Measurements from ENCODE around the gene EPN1. TPM values are rescaled to one million over a fixed set of nuclear protein-coding genes. Genes with fewer than 3 reads are reported as not detected.

Gene EPN1
- total and polyA plus RNA-seq, 7 donors, result 22.8 to 162 (median 54.3) TPM

GRCh38 chr19:55677572-55678028 is 2.6 kb downstream of the EPN1 start:
- Histone ChIP-seq H3K27ac (peak overlapping the region in 3 of 4 donors; percentile 3 to 18 (median 4)), H3K4me3 (no peak overlapping the region), H3K36me3 (peaks cover 4 to 51% (median 37%) of the 10 kb centered on the region in 4 donors), H3K4me1 (peaks cover 0 to 55% (median 42%) of the 10 kb centered on the region in 4 donors), H3K9me3 (no peaks in the 10 kb centered on the region), H3K27me3 (no peaks in the 10 kb centered on the region)
- TF ChIP-seq EP300 (IDR thresholded peaks at IDR 0.05), result no peak
- TF ChIP-seq POLR2AphosphoS5 (IDR thresholded peaks at IDR 0.05), result no peak
- TF ChIP-seq POLR2A (IDR thresholded peaks at IDR 0.05), result no peak
- TF ChIP-seq CTCF (IDR thresholded peaks at IDR 0.05), result no peak
- 16 to 45% methylated on average over 6 of the region's 6 CpGs for WGBS, 2 donors
- DNase-seq, result no peak
- intact Hi-C loops (cut with DNase I), result loop anchor here (10.0 kb wide), 1 partner anchor 613 kb away; the partner anchor contains the start of gene RDH13

GRCh38 chr19:55678121-55678671 is 3.2 kb downstream of the EPN1 start:
- DNase-seq, result no peak
- H3K4me1 ChIP-seq, result peaks cover 0 to 55% (median 42%) of the 10 kb centered on the region in 4 donors
- H3K36me3 ChIP-seq, result peaks cover 4 to 50% (median 36%) of the 10 kb centered on the region in 4 donors
- no peaks in the 10 kb centered on the region for H3K27me3 ChIP-seq
- no peaks in the 10 kb centered on the region for H3K9me3 ChIP-seq
- TF ChIP-seq POLR2AphosphoS5 (IDR thresholded peaks at IDR 0.05) (no peak), CTCF (IDR thresholded peaks at IDR 0.05) (no peak), POLR2A (IDR thresholded peaks at IDR 0.05) (no peak), EP300 (IDR thresholded peaks at IDR 0.05) (no peak)
- H3K4me3 ChIP-seq, result no peak overlapping the region
- intact Hi-C loops (cut with DNase I), result loop anchor here (10.0 kb wide), 1 partner anchor 613 kb away; the partner anchor contains the start of gene RDH13
- peak overlapping the region in 3 of 4 donors; percentile 3 to 18 (median 4) for H3K27ac ChIP-seq
- 72 to 85% methylated on average over 21 of the region's 21 CpGs for WGBS, 2 donors

- peaks cover 4 to 49% (median 29%) of the 10 kb centered on the region in 4 donors for H3K36me3 ChIP-seq
- peaks cover 0 to 47% (median 32%) of the 10 kb centered on the region in 4 donors for H3K4me1 ChIP-seq
- WGBS, 2 donors, result 72 to 87% methylated on average over 24 of the region's 24 CpGs
- TF ChIP-seq CTCF (IDR thresholded peaks at IDR 0.05), result no peak
- TF ChIP-seq POLR2A (IDR thresholded peaks at IDR 0.05), result no peak
- TF ChIP-seq EP300 (IDR thresholded peaks at IDR 0.05), result no peak
- TF ChIP-seq POLR2AphosphoS5 (IDR thresholded peaks at IDR 0.05), result no peak
- intact Hi-C loops (cut with DNase I), result loop anchor here (10.0 kb wide), 1 partner anchor 615 kb away; the partner anchor contains the start of gene RDH13
- H3K27ac ChIP-seq, result no peak overlapping the region
- no peaks in the 10 kb centered on the region for H3K27me3 ChIP-seq
- no peaks in the 10 kb centered on the region for H3K9me3 ChIP-seq
- no peak overlapping the region for H3K4me3 ChIP-seq
- DNase-seq, result no peak
These were observed 4.6 kb downstream of the EPN1 start for GRCh38 chr19:55679343-55680257.

GRCh38 chr19:55680339-55681130 is 5.5 kb downstream of the EPN1 start:
- 91 to 93% methylated on average over 20 of the region's 20 CpGs for WGBS, 2 donors

More at GRCh38 chr19:55680339-55681130, 5.5 kb downstream of the EPN1 start:
- Histone ChIP-seq H3K27me3 (no peaks in the 10 kb centered on the region), H3K4me3 (no peak overlapping the region), H3K4me1 (peaks cover 0 to 44% (median 30%) of the 10 kb centered on the region in 4 donors), H3K36me3 (peaks cover 7 to 58% (median 38%) of the 10 kb centered on the region in 4 donors), H3K27ac (no peak overlapping the region), H3K9me3 (no peaks in the 10 kb centered on the region)
- no peak for TF ChIP-seq EP300 (IDR thresholded peaks at IDR 0.05)
- no peak for TF ChIP-seq POLR2AphosphoS5 (IDR thresholded peaks at IDR 0.05)
- TF ChIP-seq CTCF (IDR thresholded peaks at IDR 0.05), result no peak
- TF ChIP-seq POLR2A (IDR thresholded peaks at IDR 0.05), result no peak
- no peak for DNase-seq
- intact Hi-C loops (cut with DNase I), result no loop called here
